GM23248 (cell line): ENCODE measurements around the gene FAM163B.

Source experiments
- EZH2 ChIP-seq: fragments of 200-600 bp; sonication (generic); IDR thresholded peaks from 2 replicates; pipeline ENCODE4 v1.6.1; 2018; ENCODE audit warnings: antibody characterized with exemption, mild to moderate bottlenecking; ENCODE audit not compliant: insufficient read depth, poor library complexity, severe bottlenecking
- EZH2phosphoT487 ChIP-seq: fragments of 200-600 bp; sonication (generic); IDR thresholded peaks from 2 replicates; pipeline ENCODE4 v1.6.1; 2018; ENCODE audit warnings: antibody characterized with exemption, moderate library complexity, mild to moderate bottlenecking, low read depth; ENCODE audit not compliant: insufficient read depth

DNA sequence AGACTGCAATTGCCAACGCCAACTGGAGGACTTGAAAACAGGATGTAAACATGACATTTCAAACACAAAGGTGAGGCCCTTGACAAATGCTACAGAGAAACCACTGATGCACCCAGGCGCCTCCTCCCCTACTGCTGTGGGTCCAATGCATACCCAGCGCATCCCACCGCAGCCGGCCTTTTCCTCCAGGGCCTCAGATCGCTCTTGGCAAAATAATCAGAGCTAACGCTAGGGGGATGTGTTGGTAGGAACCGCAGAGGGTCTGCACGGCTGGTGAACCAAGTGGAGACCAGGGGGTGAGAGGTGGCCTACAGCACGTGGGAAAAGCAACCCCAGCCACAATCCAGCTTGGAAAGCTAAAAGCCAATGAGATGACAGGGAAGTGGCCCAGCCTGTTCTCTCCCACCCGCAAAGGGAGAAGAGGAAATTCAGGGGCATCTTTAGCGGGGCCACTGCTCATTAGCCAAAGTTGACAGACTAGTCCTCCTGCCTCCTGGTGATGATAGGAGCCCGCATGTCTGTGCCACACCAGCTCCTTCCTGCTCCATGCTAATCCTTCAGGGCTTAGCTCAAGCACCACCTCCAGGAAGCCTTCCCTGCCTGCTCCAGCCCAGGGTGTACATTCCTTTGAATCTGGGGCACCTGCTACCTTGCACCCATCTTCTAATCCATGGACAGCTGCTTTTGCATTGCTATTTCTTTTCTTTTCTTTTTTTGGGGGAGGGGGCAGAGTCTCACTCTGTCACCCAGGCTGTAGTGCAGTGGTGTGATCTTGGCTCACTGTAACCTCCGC, 5.9 kb downstream of the FAM163B start:
- TF ChIP-seq EZH2, result no peak
- TF ChIP-seq EZH2phosphoT487, result no peak
